G401.6 (cell line): ENCODE measurements around the gene TESPA1.
"Not testable (repeated sequence)": the region's sequence is repeated elsewhere in the genome, so short reads cannot be mapped to it uniquely, and the experiment has no call there.

Source experiments
- FAIRE-seq: peaks from 2 replicates; lab custom pipeline; 2012; peaks lifted over from hg19 to GRCh38; lab: Jason Lieb, UNC

The TESPA1 gene

DNA sequence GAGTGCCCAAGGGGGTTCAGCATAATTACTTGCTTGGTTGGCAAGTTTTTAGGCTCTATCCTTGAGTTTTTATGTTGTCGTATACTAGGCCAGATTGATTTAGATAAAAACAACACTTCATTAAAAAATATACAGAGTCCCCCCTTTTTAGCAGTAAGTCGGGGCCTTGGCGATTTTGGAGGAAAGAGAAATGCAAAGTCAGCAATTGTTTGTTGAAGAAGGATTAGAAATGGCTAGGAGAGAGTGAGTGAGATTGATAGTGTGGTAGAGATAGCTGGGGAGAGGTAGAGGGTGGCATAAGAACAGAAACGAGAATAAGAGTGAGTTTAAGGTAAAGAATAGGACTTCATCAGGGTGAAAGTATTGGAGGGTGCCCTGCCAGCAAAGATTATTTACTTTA is 41.3 kb downstream of the TESPA1 start:
- not testable (repeated sequence) for FAIRE-seq

DNA sequence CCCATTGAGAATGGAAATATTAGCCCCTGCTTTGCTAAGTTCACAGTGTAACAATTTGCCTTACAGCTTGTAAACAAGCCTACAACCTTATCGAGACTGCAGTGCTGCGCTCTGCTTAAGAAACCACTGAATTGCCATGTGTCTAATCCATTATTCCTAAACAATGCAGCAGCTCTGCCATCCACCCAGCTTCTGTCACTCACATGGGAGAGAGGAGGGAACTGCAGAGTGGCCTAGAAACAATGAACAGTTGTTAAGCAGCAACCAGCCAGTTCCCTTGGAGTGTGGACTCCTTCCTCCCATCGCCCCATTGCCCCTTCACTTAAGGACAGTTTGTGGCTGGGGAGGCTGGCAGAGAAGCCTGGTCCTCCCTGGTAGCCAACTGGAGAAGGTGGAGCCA is 42.9 kb downstream of the TESPA1 start:
- FAIRE-seq: no peak

DNA sequence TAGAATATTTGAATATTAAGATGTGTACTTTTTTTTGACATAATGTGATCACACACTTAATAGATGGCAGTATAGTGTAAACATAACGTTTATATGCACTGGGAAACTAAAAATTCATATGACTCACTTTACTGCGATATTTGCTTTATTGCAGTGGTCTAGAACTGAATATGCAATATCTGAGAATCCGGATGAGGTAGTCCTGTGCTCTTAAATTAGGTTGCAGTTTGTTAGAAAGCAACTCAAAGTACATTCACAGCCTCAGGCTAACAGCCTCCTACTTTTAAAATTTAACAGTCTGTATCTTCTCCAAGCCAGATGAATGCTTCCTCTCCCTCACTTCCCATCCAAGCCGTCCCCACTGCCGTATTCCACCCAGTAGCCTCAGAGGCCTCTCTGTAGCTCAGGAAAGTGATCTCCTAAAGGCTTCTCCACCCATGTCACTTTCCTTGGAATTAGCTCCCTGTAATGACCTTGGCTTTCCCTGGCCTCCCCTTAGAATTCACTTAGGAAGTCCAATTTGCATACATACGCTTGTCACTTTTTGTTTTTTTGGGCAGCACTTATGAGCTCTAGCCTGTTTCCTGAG is 43.7 kb downstream of the TESPA1 start:
- no peak for FAIRE-seq

DNA sequence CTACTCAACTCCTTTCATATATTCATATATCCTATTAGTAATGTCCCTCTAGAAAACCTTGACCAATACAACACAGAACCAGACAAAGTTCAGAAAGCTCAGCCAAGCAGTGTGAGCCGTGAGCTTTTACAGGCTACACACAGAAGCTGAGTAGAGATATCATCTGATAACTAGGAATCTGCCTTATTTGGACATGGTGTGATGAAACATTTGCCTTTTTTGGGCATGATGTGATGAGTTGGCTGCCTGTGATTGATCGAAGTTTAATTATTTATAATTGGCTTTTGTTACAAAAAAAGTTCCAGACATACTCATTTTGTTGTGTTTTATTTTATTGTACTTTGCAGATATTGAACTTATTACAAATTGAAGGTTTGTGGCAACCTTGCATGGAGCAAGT is 46.6 kb downstream of the TESPA1 start:
- no peak for FAIRE-seq

DNA sequence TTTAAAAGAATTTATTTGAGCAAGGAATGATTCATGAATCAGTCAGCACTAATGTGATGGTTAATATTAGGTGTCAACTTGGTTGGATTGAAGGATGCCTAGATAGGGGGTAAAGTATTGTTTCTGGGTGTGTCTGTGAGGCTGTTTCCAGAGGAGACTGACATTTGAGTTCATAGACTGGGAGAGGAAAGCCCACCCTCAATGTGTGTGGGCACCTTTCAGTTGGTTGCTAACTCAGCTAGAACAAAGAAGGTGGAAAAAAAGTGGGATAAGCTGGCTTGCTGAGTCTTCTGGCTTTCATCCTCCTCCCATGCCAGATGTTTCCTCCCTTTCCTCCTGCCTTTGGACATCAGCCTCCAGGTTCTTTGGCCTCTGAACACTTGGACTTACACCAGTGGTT is 47.2 kb downstream of the TESPA1 start:
- no peak for FAIRE-seq

DNA sequence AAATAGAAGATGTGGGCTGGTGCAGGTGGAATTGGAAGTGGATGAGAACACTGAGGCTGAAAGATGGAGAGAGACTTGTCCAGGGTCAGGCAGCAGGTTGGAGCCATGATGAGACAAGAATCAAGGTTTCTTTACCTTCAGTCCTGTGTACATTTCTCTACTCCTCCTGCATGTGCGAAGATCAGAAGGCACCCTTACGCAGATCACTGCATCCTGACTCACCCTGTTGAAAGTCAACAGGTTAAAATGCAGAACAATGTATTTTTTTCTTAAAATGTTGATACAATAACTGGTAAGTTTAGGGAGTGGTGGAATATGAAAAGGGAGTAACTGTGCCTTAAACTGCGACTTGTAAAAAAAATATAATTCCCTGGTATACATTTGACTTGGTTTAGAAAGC is 47.8 kb downstream of the TESPA1 start:
- no peak for FAIRE-seq

DNA sequence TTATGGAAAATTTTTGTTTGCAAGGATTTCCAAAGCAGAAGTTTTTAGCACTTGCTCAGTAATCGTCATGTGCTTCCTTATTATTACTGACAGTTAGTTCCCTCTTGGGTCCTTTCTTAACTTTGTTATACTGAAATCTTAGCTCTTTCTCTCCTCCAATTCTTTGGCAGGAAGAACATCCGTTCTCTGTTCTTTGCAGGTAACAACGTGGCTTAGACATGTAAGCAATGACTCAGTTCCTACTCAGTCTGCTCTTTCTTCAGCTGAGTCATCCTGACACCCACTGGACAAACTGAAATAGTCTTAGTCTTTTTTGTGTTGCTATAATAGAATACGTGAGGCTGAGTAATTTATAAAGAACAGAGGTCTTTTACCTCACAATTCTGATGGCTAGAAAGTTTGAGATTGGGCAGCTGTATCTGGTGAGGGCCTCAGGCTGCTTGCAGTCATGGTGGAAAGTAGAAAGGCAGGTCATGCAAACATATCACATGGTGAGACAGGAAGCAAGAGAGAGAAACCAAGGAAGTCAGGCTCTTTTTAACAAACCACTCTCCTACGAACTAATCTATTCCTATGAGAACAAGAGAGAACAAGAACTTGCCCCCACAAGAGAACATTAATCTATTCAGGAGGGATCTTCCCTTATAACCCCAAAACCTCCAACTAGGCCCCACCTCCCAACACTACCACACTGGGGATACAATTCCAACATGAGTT is 49.2 kb downstream of the TESPA1 start:
- no peak for FAIRE-seq

DNA sequence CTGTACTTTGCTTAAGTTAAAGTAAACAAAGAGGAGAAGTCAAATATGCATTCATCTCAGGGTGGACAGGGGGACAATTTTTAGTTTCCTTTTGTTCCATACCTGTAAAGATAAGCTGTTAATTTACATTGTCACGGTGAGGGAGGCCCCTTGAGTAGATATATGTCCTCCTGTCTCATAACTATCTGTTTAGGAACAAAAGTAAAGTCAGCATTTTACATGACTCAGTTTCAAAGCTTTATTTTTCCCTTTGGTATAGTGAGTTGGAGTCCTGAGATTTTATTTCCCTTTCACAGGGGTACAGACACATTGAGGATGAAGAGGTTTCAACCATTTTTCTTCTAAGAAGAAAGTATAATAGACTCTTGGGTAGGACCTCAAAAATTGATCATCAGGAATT is 50.1 kb downstream of the TESPA1 start:
- FAIRE-seq: no peak

DNA sequence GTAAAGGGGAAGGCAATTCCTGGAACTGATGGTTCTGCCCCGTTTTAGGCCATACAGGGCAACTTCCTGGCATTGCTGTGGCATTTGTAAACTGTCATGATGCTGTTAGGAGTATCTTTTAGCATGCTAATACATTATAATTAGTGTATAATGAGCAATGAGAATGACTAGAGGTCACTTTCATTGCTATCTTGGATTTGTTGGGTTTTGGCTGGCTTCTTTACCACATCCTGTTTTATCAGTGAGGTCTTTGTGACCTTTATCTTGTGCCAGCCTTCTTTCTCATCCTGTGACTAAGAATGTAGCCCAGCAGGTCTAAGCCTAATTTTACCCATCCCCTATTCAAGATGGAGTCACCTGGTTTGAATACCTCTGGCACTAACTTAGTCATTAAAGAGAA is 51.2 kb downstream of the TESPA1 start:
- FAIRE-seq: no peak

DNA sequence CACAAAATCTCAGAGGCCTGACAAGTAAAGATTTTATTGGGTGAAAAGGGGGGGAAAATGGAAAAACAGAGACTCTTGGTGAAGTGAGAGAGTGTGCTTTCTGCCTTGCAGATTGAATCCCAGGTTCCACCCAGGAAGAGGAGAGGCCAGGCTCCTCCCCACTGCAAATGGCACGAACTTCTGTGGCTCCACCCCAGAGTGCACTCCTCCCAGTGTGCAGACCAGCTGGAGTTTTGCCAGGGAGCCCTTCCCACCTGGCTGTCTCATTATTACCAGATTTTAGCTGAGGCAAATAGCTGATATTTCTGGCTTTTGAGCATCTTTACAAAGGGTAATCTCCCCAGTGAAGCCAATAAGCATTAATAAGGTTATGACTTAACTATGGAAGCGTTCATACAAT is 51.9 kb downstream of the TESPA1 start:
- no peak for FAIRE-seq

DNA sequence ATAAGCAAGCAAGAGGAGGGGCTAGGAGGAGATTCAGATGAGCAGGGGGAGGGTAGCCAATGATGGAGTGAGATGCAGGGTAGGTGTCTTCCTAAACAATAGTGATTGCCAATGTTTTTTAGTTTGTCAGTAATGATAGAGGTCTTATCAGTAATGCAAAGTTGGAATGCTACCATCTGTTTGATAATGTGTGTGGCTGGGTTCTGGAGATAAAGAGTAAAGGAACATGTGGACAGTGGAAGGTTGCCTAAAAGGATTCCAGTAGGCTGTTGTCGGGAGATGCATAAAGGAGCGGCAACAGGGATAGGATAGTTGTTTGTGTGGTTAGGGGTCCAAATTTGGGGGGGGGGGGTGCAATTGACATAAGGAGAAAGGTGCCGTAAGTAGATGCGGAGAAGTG is 52.5 kb downstream of the TESPA1 start:
- no peak for FAIRE-seq

DNA sequence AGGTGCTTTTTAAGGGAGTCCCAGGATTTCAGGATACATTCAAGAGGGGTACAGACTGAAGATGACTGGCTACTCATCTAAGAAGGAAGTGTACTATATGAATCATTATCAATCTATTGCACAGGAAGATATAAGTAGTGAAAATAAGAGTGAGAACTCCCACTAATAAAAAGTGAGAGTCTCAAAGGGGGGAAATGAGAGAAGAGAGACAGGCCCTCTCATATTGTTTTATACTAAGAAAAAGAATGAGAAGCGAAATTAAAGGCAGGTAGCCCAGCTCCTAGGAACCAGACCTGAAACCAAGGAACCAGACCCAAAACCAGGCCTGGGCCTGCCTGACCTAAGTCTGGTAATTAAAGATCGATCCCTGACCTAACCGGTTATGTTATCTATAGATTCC is 54.6 kb downstream of the TESPA1 start:
- FAIRE-seq: no peak

DNA sequence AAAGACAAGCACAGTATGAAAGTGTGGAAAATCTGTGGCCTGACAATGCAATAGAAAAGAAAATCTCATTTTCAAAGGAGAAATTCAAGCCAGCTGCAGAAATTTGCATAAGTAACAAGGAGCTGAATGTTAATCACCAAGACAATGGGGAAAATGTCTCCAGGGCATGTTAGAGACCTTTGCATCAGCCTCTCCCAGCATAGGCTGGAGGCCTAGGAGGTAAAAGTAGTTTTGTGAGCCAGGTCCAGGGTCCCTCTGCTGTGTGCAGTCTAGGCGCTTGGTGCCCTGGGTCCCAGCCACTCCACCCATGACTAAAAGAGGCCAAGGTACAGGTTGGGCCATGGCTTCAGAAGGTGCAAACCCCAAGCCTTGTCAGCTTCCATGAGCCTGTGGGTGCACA is 58.3 kb downstream of the TESPA1 start:
- FAIRE-seq: no peak

DNA sequence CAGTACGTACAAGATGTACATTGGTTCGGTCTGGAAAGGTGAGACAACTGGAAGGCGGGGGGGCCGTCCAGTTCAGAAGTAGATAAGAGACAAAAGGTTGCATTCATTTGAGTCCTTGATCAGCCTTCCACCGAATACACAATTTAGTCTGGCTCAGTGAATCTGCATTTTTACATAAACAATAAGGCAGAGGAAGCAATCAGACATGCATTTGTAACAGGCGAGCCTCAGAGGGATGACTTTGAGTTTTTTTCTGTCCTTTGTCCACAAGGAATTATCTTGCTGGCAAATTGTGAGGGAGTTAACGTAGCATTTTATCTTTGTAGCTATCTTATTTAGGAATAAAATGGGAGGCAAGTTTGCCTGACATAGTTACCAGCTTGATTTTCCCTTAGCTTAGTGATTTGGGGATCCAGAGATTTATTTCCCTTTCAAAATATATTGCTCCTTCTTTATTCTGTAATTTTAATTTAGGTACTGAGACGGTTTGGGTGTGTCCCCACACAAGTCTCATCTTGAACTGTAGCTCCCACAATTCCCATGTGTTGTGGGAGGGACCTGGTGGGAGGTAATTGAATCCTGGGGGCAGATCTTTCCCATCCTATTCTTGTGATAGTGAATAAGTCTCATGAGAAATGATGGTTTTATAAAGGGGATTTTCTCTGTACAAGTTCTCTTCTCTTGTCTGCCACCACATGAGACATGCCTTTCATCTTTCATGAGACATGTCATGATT is 59.4 kb downstream of the TESPA1 start:
- no peak for FAIRE-seq

DNA sequence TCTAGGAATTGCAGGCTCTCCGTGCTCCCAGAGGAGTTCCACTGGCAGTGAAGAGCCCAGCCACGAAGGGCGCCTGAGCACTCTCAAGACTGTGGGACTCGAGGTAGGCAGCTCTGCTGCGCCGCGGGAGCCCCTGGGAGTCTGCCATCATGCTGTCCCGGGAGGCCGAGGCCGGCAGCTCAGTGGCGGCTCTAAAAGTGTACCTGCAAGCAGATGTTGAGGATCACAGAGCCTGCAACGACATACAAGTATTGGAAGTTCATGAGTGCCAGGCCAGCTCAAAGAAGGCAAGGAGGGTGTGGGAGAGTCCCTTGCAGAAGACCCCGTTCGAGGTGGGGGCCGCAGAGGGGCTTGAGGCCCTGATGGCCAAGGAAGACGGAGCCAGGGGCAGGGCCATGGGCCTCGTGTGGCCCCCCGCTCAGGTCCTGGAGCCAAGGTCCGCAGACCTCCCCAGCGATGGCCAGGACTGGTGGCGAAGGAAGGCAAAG is 67.5 kb downstream of the TESPA1 start:
- FAIRE-seq: no peak
